ENCODE data around the gene OPRL1. TPM values are rescaled to one million over a fixed set of nuclear protein-coding genes. Genes with fewer than 3 reads are reported as not detected.

OPRL1 gene
- total and polyA plus RNA-seq, 5 donors = 0.50 to 1.3 (median 0.91) TPM

Small RNA genes lying within 50 kb of the gene (microRNA-seq; reads per million reads assigned to microRNA genes)
- 0 reads per million in 2 donors for gene MIR6813

Other genes starting within 250 kb of the OPRL1 start
- gene ZBTB46, start 248.8 kb upstream of the OPRL1 start, total RNA-seq = 10 to 100 TPM; 14.4 to 18.1 (median 16.3) TPM
- 6.7 TPM for gene ZBTB46, start 248.8 kb upstream of the OPRL1 start, polyA plus RNA-seq
- not detected for gene ABHD16B, start 218.6 kb upstream of the OPRL1 start, total RNA-seq
- 0.54 TPM for gene ABHD16B, start 218.6 kb upstream of the OPRL1 start, polyA plus RNA-seq
- 10 to 100 TPM; 62.1 to 73.5 (median 63.6) TPM for gene TPD52L2, start 214.8 kb upstream of the OPRL1 start, total RNA-seq
- gene TPD52L2, start 214.8 kb upstream of the OPRL1 start, polyA plus RNA-seq = 52.3 TPM
- gene DNAJC5, start 185.0 kb upstream of the OPRL1 start, total RNA-seq = 10 to 100 TPM; 43.1 to 51.0 (median 49.9) TPM
- gene DNAJC5, start 185.0 kb upstream of the OPRL1 start, polyA plus RNA-seq = 32.2 TPM
- gene UCKL1, start 123.7 kb upstream of the OPRL1 start, total RNA-seq = 10 to 100 TPM; 35.5 to 47.0 (median 44.0) TPM
- gene UCKL1, start 123.7 kb upstream of the OPRL1 start, polyA plus RNA-seq = 36.5 TPM
- 10 to 100 TPM; 12.3 to 16.1 (median 13.6) TPM for gene ZNF512B, start 110.2 kb upstream of the OPRL1 start, total RNA-seq
- gene ZNF512B, start 110.2 kb upstream of the OPRL1 start, polyA plus RNA-seq = 9.8 TPM
- gene SAMD10, start 100.4 kb upstream of the OPRL1 start, total RNA-seq = 1 to 10 TPM; 3.3 to 4.9 (median 3.8) TPM
- gene SAMD10, start 100.4 kb upstream of the OPRL1 start, polyA plus RNA-seq = 4.8 TPM
- gene PRPF6, start 99.0 kb upstream of the OPRL1 start, total RNA-seq = 10 to 100 TPM; 42.5 to 44.7 (median 43.5) TPM
- 29.6 TPM for gene PRPF6, start 99.0 kb upstream of the OPRL1 start, polyA plus RNA-seq
- under 1 TPM; 0.21 to 0.82 (median 0.49) TPM for gene C20orf204, start 43.9 kb upstream of the OPRL1 start, total RNA-seq
- gene C20orf204, start 43.9 kb upstream of the OPRL1 start, polyA plus RNA-seq = 0.36 TPM
- 10 to 100 TPM; 28.7 to 42.1 (median 41.1) TPM for gene SOX18, start 30.4 kb upstream of the OPRL1 start, total RNA-seq
- gene SOX18, start 30.4 kb upstream of the OPRL1 start, polyA plus RNA-seq = 26.8 TPM
- gene TCEA2, start 16.9 kb upstream of the OPRL1 start, total RNA-seq = 10 to 100 TPM; 46.3 to 52.0 (median 50.0) TPM
- 38.3 TPM for gene TCEA2, start 16.9 kb upstream of the OPRL1 start, polyA plus RNA-seq
- 1 to 10 TPM; 6.3 to 9.1 (median 8.3) TPM for gene RGS19, start 564 bp upstream of the OPRL1 start, total RNA-seq
- 5.8 TPM for gene RGS19, start 564 bp upstream of the OPRL1 start, polyA plus RNA-seq
- under 1 TPM in 3 of 4 donors, not detected in 1; 0.29 to 0.65 (median 0.50) TPM for gene LKAAEAR1, start 4.3 kb downstream of the OPRL1 start, total RNA-seq
- 0.41 TPM for gene LKAAEAR1, start 4.3 kb downstream of the OPRL1 start, polyA plus RNA-seq
- not detected for gene NPBWR2, start 27.5 kb downstream of the OPRL1 start, total RNA-seq
- gene NPBWR2, start 27.5 kb downstream of the OPRL1 start, polyA plus RNA-seq = not detected
- gene MYT1, start 84.4 kb downstream of the OPRL1 start, total RNA-seq = 1 to 10 TPM in 3 of 4 donors, under 1 TPM in 1; 0.31 to 1.5 (median 1.3) TPM
- 0.57 TPM for gene MYT1, start 84.4 kb downstream of the OPRL1 start, polyA plus RNA-seq
- gene PCMTD2, start 175.7 kb downstream of the OPRL1 start, total RNA-seq = 100 to 1,000 TPM in 1 of 4 donors, 10 to 100 TPM in 3; 62.2 to 101 (median 85.7) TPM
- 44.1 TPM for gene PCMTD2, start 175.7 kb downstream of the OPRL1 start, polyA plus RNA-seq